ENCODE data around the gene KRTAP5-9. TPM values are rescaled to one million over a fixed set of nuclear protein-coding genes. Genes with fewer than 3 reads are reported as not detected.
"Not testable (repeated sequence)": the region's sequence is repeated elsewhere in the genome, so short reads cannot be mapped to it uniquely, and the experiment has no call there.

KRTAP5-9 gene
- total RNA-seq, 1 donor from 2014 or later: not detected

- DNase-seq (ENCODE audit: low read depth); FAIRE-seq; H3K27ac ChIP-seq (ENCODE audit: low read depth, low read length): not testable (repeated sequence)
Observed at GRCh38 chr11:71588822-71589545, 40.8 kb downstream of the KRTAP5-9 start.

GRCh38 chr11:71589546-71589920 lies 41.3 kb downstream of the KRTAP5-9 start:
- not testable (repeated sequence) for H3K4me1 ChIP-seq (ENCODE audit: insufficient read depth, low read length); H3K9me3 Mint-ChIP-seq (ENCODE audit: unreplicated experiment); H3K27me3 ChIP-seq (ENCODE audit: insufficient read depth, low read length); H3K36me3 ChIP-seq (ENCODE audit: insufficient read depth, low read length); H4K20me1 ChIP-seq (ENCODE audit: insufficient read depth, low read length); H3K36me3 Mint-ChIP-seq (ENCODE audit: low read depth, unreplicated experiment); FAIRE-seq; H3K27ac Mint-ChIP-seq (ENCODE audit: unreplicated experiment); H3K4me3 ChIP-seq (ENCODE audit: insufficient read depth, low read depth, low read length); DNase-seq (ENCODE audit: low read depth); H3K27ac ChIP-seq (ENCODE audit: low read depth, low read length); H3K79me2 ChIP-seq (ENCODE audit: insufficient read depth, low read length); H3K4me2 ChIP-seq (ENCODE audit: low read length); H3K4me3 Mint-ChIP-seq (ENCODE audit: unreplicated experiment); H3K9me3 ChIP-seq (ENCODE audit: insufficient read depth, low read depth, low read length); H2AFZ ChIP-seq (ENCODE audit: low read depth, low read length); H3K9ac ChIP-seq (ENCODE audit: low read length)
- peaks cover 27% of the 10 kb centered on the region for H3K27me3 Mint-ChIP-seq (ENCODE audit: low read depth, unreplicated experiment)
- H3K4me1 Mint-ChIP-seq (ENCODE audit: low read depth, unreplicated experiment): peaks cover 13% of the 10 kb centered on the region

More at GRCh38 chr11:71588822-71589545, 40.8 kb downstream of the KRTAP5-9 start:
- not testable (repeated sequence) for H3K36me3 Mint-ChIP-seq (ENCODE audit: low read depth, unreplicated experiment); H3K4me2 ChIP-seq (ENCODE audit: low read length); H3K9ac ChIP-seq (ENCODE audit: low read length); H3K4me3 ChIP-seq (ENCODE audit: insufficient read depth, low read depth, low read length); H3K27me3 ChIP-seq (ENCODE audit: insufficient read depth, low read length); H3K9me3 Mint-ChIP-seq (ENCODE audit: unreplicated experiment); H3K27ac Mint-ChIP-seq (ENCODE audit: unreplicated experiment); H2AFZ ChIP-seq (ENCODE audit: low read depth, low read length); H3K79me2 ChIP-seq (ENCODE audit: insufficient read depth, low read length); H4K20me1 ChIP-seq (ENCODE audit: insufficient read depth, low read length); H3K36me3 ChIP-seq (ENCODE audit: insufficient read depth, low read length); H3K9me3 ChIP-seq (ENCODE audit: insufficient read depth, low read depth, low read length); H3K4me3 Mint-ChIP-seq (ENCODE audit: unreplicated experiment); H3K4me1 ChIP-seq (ENCODE audit: insufficient read depth, low read length)
- peaks cover 25% of the 10 kb centered on the region for H3K27me3 Mint-ChIP-seq (ENCODE audit: low read depth, unreplicated experiment)
- H3K4me1 Mint-ChIP-seq (ENCODE audit: low read depth, unreplicated experiment): peaks cover 13% of the 10 kb centered on the region

Other genes starting within 250 kb of the KRTAP5-9 start
- gene DHCR7, start 100.0 kb upstream of the KRTAP5-9 start, total RNA-seq: 76.1 and 92.8 TPM in 2 replicates
- 84.7 and 87.9 TPM in 2 replicates for gene NADSYN1, start 95.2 kb upstream of the KRTAP5-9 start, total RNA-seq
- gene KRTAP5-7, start 21.2 kb upstream of the KRTAP5-9 start, total RNA-seq: not detected in 2 replicates
- not detected in 2 replicates for gene KRTAP5-8, start 10.4 kb upstream of the KRTAP5-9 start, total RNA-seq
- 0.34 TPM in 1 of 2 replicates, not detected in the other for gene KRTAP5-10, start 17.1 kb downstream of the KRTAP5-9 start, total RNA-seq
- not detected in 2 replicates for gene KRTAP5-11, start 34.5 kb downstream of the KRTAP5-9 start, total RNA-seq

Measured in astrocyte (in vitro differentiated cells and primary cell).